SW 1271 (cell line): ENCODE measurements around the gene CACNA1H.
"Not testable (repeated sequence)": the region's sequence is repeated elsewhere in the genome, so short reads cannot be mapped to it uniquely, and the experiment has no call there.

Experiments used
- DNase-seq, 2 experiments: peaks; one replicate each; lab custom pipeline; 2025; lab: John Stamatoyannopoulos, UW

CACNA1H gene

DNA sequence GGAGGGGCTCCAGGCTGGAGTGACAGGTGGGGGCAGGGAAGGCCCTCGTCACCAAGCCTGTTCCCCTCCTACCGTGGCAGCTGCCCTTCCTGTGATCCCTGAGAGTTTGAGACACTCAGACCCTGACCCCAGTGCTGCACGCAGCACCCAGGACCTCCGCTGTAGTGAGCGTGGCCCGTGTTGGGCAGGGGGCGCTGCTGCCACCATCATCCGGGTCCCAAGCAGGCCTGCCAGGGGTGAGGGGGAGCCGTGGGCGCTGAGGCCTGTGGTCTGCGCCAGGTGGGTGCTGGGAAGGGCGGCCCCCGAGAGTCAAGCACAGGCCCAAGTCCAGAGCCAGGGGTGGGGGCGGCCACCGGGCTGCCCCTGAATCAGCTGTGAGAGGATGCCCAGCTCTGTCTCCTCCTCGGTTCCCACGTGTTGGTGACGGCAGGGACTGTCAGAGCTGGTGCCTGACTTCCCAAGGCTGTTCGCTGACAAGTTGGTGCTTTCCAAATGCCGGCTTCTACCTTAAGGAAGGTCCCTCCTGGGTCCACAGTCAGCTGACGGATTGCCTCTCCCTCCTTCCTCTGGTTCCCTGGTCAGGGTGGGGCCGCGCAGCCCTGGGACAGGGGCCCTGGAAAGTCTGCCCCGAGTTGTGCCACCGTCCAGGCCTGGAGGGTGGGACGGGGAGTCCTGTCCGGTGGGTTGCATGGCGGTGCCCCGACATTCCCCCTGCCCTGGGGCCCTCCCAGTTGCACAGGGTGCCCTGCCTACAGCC is 41.1 kb downstream of the CACNA1H start:
- DNase-seq, result no peak

GRCh38 chr16:1194665-1195392 is 41.9 kb downstream of the CACNA1H start:
- DNase-seq, result no peak

- no peak for DNase-seq
Measured at GRCh38 chr16:1195393-1195666, 42.4 kb downstream of the CACNA1H start.

DNA sequence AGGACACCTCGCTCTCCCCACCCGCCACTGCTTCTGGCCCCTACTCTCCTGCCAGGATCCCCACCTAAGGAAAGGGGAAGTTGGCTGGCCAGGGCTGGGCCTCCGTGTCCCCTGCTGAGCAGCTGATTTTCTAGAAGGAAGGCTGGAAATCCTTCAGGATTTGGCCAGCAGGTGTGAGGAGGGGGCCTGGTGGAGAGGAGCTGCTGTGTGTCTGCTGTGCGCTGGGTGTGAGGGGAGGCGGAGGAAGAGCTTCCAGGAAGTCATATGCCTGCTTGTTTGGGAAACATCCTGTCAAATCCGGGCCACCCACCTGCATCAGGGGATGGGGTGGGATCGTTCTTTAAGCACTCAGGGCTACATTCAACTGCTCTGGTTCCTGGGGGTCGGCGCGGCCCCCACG is 43.6 kb downstream of the CACNA1H start:
- no peak for DNase-seq

DNA sequence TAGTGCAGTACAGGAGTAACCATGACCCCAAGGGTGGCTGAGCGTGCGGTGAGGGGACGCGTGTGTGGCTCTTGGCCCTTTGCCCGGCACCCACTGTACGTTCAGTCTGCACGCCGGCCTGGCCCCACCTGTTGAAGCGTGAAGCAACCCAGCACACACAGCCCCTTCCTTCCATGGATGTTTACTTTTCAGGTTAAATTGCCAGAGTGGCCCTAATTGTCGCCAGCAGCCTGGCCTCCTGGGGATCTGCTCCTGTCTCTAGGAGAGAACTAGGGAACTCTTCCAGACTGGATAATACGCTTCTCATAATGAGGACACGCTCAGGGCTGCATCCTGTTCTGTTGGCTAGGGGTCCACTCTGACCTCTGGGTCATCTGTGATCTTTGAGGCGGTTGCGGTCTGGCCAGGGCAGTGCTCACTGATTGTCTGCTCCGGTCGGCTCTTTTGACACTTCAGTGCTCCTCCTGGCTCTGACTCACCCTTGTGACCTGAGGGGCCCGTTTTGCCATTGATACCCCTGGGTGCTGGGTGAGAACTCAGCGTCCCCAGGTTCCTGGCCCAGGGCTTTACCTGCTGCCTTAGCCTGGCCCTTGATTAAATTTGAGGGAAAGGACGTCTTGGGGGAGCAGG is 44.4 kb downstream of the CACNA1H start:
- no peak for DNase-seq

DNA sequence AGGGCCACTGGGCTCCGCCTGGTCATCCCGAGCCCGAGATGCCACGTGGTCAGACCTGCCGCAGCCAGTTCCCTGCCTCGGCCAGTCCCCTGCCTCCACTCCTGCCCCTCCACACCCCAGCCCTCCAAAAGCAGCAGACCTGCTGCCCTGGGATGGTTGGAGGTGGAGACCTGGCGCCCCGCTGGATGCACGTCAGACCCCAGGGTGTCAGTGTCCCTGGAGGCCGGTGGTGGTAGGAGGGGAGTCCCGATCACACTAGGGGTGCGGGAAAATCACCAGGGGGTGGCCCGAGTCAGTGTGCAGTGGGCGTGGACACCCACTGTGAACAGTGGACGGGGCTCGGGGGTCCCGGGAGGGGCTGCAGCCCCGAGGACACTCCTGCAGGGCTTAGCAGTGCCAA is 45.3 kb downstream of the CACNA1H start:
- no peak for DNase-seq

DNA sequence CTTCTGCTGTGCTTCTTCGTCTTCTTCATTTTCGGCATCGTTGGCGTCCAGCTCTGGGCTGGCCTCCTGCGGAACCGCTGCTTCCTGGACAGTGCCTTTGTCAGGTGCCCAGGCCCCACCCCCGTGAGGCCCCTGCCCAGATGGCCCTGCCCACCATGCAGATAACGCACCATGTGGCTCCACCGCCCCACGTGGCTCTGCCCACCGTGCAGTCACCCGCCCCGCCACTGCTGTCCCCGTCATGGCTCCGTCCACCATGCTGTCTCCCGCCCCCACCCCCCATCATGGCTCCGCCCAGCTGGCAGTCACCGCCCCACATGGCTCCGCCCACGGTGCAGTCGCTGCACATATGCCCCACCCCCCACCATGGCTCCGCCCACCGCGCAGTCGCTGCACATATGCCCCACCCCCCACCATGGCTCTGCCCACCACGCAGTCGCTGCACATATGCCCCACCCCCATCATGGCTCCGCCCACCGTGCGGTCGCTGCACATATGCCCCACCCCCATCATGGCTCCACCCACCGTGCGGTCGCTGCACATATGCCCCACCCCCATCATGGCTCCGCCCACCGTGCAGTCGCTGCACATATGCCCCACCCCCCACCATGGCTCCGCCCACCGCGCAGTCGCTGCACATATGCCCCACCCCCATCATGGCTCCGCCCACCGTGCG is 45.9 kb downstream of the CACNA1H start:
- DNase-seq, result not testable (repeated sequence)

GRCh38 chr16:1199347-1200013 is 46.6 kb downstream of the CACNA1H start:
- no peak for DNase-seq

GRCh38 chr16:1200014-1200627 is 47.2 kb downstream of the CACNA1H start:
- DNase-seq, result no peak

- DNase-seq, result no peak
Measured at GRCh38 chr16:1201444-1201843, 48.5 kb downstream of the CACNA1H start.

GRCh38 chr16:1202274-1202673 is 49.4 kb downstream of the CACNA1H start:
- no peak for DNase-seq

GRCh38 chr16:1204933-1205332 is 52.0 kb downstream of the CACNA1H start:
- no peak for DNase-seq

GRCh38 chr16:1206326-1206725 is 53.4 kb downstream of the CACNA1H start:
- no peak for DNase-seq

- no peak for DNase-seq
Measured at GRCh38 chr16:1206786-1207185, 53.9 kb downstream of the CACNA1H start.

DNA sequence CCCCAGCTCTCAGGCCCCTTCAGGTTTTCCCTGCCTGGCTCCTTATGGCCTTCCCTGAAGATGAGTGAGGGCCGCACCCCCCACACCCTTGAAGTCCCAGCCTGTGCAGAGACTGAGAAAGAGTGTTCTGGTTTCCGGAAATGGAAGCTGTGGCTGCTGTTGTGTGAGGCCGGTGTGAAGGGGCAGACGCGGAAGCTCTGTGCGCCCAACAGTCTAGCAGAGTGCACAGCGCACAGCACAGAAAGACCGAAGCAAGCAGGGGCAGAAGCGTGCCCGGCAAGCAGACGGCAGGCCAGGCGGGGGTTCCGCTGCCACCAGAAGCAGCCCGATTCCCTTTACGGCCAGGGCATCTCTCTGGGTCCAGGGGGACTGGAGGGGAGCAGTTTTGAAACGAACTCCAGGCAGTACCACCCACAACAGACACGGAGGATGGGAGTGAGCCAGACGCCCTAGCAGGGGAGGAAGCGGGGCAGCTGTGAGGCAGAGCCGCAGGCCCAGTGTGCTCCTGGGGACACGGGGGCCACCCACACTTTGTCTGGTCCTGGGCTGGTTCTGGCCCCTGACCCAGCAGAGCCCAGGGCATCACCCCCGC is 55.4 kb downstream of the CACNA1H start:
- no peak for DNase-seq

DNA sequence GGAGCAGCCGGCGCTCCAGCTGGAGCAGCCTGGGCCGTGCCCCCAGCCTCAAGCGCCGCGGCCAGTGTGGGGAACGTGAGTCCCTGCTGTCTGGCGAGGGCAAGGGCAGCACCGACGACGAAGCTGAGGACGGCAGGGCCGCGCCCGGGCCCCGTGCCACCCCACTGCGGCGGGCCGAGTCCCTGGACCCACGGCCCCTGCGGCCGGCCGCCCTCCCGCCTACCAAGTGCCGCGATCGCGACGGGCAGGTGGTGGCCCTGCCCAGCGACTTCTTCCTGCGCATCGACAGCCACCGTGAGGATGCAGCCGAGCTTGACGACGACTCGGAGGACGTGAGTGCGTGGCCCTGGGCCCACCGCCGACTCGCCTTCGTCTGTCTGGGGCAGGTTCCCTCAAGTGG is 56.2 kb downstream of the CACNA1H start:
- no peak for DNase-seq

DNA sequence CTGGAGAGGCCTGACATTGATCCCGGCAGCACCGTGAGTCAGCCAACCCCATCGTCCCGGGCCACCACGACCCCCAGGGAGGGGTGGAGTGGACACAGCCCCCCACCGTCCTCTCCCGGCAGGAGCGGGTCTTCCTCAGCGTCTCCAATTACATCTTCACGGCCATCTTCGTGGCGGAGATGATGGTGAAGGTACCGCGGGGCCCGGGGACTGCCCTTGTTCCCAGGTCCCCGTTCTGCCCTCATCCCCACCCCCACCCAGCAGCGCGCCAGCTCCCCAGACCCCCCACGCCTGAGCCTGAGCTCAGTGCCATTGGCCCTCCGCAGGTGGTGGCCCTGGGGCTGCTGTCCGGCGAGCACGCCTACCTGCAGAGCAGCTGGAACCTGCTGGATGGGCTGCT is 57.6 kb downstream of the CACNA1H start:
- DNase-seq, result no peak

- no peak for DNase-seq
Measured at GRCh38 chr16:1211451-1212268, 58.8 kb downstream of the CACNA1H start.

DNA sequence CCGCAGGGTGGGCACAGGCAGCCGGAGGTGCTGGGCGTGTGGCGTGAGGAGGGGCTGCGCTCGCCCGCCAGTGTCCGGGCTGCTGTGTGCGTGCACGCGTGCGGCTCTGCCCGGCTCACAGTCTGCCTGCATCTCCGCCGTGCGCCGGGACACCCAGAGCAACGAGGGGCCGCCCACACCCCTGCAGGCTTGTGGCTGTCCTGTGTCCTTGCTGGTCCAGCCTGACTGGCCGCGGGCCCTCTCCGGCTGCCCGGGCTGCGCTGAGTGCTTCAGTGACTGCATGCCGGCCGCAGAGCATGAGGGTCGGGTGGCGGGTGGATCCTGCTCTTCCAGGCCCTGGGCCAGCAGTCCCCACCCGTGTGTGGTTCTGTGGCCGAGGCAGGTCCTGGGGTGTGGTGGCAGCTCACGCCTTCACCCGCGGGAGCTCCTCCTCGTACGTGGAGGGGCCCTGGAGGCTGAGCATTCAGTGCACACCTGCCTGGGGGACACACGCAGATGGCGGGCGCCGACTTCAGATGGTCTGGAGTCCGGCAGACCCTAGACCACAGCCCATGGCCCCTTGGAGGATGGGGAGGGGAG is 59.8 kb downstream of the CACNA1H start:
- DNase-seq, result no peak

- no peak for DNase-seq
Measured at GRCh38 chr16:1213231-1213630, 60.3 kb downstream of the CACNA1H start.
